Stimulated activated CD4-positive, alpha-beta T cell treated with anti-CD3 and anti-CD28 coated beads, Interleukin-1b, Interleukin-23, amount 100 ng/mL, for 24 hours (primary cell): ENCODE data around the gene AHRR.

ENCODE experiments used
- DNase-seq, 4 experiments: peaks; one replicate each; pipeline ENCODE4 v3.0.0-alpha.2; 2020; ENCODE audit warnings: low read depth in 4 of 4, low spot score in 1 of 4

Gene AHRR

GRCh38 chr5:439181-439580 lies 117.7 kb downstream of the AHRR start:
- DNase-seq: no peak

- no peak for DNase-seq
Measured at GRCh38 chr5:439636-440035, 118.1 kb downstream of the AHRR start.

GRCh38 chr5:440401-441201 lies 119.1 kb downstream of the AHRR start:
- no peak for DNase-seq

GRCh38 chr5:441996-442334 lies 120.5 kb downstream of the AHRR start:
- DNase-seq: no peak

- peak; percentile 34 to 65 (median 60) for DNase-seq
Measured at GRCh38 chr5:442335-443238, 121.1 kb downstream of the AHRR start, which contains the start of gene EXOC3. TSS of gene EXOC3 (plus strand) at chr5:443176. CDS start at chr5:446206, 3,030 bp downstream.

- peak in 1 of 4 experiments; percentile 12 for DNase-seq
Measured at GRCh38 chr5:443239-444151, 122.0 kb downstream of the AHRR start.

- DNase-seq: no peak
Measured at GRCh38 chr5:444226-444625, 122.7 kb downstream of the AHRR start.

- DNase-seq: no peak
Measured at GRCh38 chr5:445591-445990, 124.1 kb downstream of the AHRR start.

- DNase-seq: no peak
Measured at GRCh38 chr5:446066-446882, 124.8 kb downstream of the AHRR start.

GRCh38 chr5:446883-447263 lies 125.4 kb downstream of the AHRR start:
- DNase-seq: no peak

GRCh38 chr5:447501-447900 lies 126.0 kb downstream of the AHRR start:
- DNase-seq: no peak

GRCh38 chr5:448061-448765 lies 126.7 kb downstream of the AHRR start:
- no peak for DNase-seq

- DNase-seq: no peak
Measured at GRCh38 chr5:448766-449090, 127.2 kb downstream of the AHRR start.

- no peak for DNase-seq
Measured at GRCh38 chr5:449151-449550, 127.6 kb downstream of the AHRR start.

GRCh38 chr5:451587-452458 lies 130.3 kb downstream of the AHRR start:
- no peak for DNase-seq

GRCh38 chr5:452978-453710 lies 131.6 kb downstream of the AHRR start:
- DNase-seq: no peak

GRCh38 chr5:453725-454481 lies 132.4 kb downstream of the AHRR start:
- DNase-seq: no peak
